GM18505 (cell line): ENCODE measurements around the gene KBTBD12.

ENCODE experiments used
- ATAC-seq: cut with Tn5 transposase; IDR thresholded peaks from one replicate; pipeline ENCODE4 v1.9.1; 2021; ENCODE audit not compliant: unreplicated experiment
- POLR2A ChIP-seq: IDR thresholded peaks from 4 replicates; pipeline ENCODE4 v1.6.1; 2011; ENCODE audit warnings: borderline replicate concordance; ENCODE audit not compliant: insufficient read depth, insufficient read length; ENCODE audit errors: extremely low read depth

Gene KBTBD12

DNA sequence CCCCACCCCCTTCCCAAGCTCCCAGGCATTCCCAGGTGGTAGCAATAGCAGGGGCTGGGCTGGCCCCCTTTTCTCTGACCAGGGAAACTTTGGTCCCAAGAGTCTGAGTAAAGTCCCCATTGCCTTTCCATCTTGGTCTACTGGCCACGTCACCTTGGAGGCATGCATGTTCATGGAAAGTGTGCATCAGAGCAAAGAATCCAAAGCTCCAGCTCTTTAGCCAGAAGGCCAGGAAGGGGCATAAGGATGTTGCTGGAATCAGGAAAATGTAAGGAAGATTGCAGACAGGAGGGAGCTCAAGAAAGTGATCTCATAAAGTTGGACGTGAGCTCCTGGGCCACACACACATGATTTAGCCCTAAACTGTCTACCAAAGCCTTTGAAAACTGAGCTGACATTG, 63.6 kb downstream of the KBTBD12 start:
- no peak for TF ChIP-seq POLR2A
- ATAC-seq = no peak

DNA sequence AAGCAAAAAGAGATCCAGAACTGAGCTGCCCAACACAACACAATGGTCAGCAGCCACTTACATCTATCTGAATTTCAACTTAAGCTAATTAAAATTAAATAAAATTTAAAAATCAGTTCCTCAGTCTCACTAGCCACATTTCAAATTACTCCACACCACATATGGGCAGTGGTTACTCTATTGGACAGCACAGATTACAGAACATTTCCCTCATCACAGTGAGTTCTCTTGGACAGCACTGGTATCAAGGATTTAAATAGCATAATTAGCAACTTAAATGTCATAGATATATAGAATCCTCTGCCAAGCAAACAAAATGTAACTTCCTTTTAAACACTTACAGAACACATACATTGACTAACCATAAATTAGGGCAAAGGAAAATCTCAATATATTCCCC, 64.4 kb downstream of the KBTBD12 start:
- ATAC-seq = no peak
- no peak for TF ChIP-seq POLR2A

DNA sequence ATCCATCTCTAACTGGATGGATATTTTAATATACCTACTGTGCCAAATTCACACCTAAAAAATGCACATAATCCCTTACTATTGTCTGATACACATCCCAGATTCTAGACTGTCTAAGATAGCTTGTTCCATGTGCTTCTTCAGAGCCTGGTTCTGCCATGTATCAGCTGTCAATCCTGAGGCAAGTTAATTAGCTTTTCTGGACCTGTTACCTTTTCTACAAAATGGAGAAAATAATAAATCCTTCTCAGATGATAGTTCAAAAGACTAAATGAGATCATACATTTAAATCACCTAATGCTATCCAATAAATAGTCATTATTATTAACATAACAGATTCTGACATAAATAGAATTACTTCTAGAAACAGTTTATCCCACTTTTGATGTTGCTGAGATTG, 66.1 kb downstream of the KBTBD12 start:
- TF ChIP-seq POLR2A = no peak
- no peak for ATAC-seq

DNA sequence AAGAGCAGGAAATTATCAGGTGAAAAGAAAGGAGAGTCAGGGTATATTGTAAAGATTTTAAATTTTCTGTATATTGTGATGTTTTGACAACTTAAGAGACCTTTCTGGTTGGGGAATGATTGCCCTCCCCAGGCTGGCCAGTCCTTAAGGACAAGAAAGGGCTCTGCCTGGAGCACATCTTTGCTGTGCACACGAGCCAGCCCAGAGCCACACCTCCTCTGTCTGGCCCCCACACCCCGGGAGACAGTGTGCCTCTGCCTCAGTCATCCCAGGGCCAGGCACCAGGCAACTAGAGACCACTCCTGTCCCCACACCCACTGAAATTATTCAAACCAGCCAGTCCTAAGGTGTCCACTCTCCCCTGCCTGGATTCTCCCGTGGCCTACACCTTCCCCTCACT, 67.1 kb downstream of the KBTBD12 start:
- no peak for ATAC-seq
- no peak for TF ChIP-seq POLR2A

DNA sequence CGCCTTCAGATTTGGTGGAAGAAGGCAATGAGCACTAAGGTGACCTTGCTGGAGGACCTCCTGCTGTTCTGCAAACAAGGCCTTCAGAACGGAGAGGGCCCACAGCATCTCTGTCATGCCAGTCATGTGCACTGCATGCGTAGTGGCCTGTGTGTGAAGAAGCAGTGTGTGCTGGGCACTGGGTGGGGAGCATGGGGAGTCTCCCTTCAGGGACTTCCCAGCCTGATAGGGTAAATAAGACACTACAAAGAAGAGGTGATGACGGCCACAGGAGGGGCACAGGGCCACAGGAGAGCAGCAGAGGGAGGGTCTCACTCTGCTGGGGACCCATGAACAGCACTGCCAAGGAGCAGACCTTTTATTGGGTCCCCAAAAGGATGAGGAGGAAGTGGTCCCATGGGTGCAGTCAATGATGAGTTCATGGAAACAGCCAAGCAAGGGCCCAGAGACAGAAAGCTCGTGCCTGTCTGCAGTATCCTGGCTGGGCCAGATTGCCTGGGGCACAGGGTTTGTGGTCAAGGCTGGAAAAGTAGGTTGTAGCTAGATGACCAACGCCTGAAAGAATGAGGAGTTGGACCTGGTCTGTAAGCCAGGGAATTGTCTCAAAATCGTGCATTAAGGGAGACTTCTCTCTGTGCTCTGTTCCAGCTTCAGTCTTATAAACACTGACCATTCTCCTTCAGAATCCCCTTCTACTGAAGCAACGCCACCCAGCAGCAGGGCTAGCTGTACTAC, 69.4 kb downstream of the KBTBD12 start:
- no peak for TF ChIP-seq POLR2A
- ATAC-seq = no peak

DNA sequence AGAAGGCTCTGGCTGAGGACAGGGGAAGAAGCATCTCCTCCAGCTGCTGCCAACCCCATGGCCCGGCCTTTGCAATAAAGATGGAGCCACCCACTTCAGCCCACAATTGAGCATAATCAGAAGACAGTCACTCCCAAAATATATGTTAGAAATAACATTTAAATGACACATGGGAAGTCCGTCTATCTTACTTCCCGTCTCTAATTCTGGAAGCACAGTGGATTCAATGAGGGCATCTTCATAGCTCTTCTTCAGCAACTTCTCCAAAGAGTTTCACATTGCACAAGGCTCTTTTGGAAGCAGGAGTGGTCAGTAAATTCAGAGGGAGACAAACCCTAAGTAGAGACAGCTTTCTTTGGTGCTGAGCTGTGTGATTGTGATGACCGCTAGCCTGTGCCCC, 70.2 kb downstream of the KBTBD12 start:
- ATAC-seq = no peak
- no peak for TF ChIP-seq POLR2A

DNA sequence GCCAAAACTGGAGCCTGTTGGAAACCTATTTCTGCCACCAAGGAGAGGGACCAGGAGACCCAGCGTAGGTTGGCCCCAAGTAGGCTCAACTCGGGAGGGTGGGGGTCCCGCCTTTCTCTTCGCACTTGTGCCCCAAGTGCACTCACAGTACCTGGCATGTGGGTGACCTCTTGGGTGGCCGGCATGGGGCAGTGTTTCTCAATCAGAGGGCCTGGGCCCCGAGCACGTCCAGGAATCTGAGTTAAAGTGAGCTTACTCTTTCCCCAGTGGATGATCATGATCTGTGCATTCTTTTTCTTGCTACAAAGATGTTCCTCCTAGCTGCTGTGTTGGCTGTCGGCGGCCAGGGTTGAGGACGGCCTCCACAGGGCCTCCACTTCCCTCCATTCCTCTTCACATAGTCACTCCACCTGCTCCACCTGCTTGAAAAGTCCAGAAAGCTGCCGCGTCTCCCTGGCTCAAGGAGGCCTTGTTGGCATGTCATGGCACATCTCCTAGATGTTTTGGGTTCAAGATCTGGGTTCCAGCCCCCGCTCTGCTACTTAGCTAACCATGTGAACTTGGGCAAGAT, 70.7 kb downstream of the KBTBD12 start:
- TF ChIP-seq POLR2A = no peak
- ATAC-seq = no peak

DNA sequence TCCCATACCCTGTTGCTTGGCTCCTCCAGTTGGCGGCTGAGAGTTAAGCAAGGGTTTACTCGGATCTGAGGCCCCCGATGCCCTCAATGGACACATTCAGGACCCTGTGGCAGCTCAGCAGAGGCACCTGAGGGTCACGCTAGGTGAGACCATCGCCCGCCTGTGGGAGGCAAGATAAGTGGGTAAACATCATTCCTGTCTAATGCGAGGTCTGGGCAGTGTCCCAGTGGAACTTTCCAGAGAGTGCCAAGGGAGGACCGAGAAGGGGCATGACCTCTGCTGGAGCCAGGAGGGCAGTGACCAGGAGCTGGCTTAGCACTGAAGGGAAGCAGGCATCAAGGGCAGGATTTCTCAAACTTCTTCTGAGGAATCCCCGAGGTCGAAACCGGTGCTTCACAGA, 71.8 kb downstream of the KBTBD12 start:
- TF ChIP-seq POLR2A = no peak
- no peak for ATAC-seq

DNA sequence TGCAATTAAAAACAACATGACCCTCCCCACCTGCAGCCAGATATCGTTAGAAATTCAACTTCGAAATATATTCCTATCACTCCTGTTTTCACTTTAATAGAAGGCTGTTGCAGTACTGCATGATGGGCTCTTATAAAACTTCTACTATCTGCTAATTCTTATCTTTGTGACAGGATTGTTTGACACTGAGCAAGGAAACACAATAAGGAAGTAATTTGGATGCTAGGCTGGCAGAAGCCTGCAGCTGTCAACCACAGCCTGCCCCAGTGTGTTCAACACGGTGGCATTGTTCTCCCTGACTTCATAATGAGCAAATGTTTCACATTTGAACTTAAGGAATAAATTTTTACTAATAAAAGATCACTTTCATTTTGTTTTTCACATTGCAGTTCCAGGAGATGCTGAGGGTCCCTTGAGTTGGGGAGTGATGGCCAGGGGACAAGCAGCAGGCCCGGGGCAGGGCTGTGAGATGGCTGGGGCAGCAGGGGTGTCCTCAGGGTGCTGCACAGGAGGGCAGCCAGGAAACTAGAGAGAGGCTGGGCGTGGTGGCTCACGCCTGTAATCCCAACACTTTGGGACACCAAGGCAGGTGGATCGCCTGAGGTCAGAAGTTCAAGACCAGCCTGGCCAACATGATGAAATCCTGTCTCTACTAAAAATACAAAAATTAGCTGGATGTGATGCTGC, 72.4 kb downstream of the KBTBD12 start:
- no peak for TF ChIP-seq POLR2A
- no peak for ATAC-seq

DNA sequence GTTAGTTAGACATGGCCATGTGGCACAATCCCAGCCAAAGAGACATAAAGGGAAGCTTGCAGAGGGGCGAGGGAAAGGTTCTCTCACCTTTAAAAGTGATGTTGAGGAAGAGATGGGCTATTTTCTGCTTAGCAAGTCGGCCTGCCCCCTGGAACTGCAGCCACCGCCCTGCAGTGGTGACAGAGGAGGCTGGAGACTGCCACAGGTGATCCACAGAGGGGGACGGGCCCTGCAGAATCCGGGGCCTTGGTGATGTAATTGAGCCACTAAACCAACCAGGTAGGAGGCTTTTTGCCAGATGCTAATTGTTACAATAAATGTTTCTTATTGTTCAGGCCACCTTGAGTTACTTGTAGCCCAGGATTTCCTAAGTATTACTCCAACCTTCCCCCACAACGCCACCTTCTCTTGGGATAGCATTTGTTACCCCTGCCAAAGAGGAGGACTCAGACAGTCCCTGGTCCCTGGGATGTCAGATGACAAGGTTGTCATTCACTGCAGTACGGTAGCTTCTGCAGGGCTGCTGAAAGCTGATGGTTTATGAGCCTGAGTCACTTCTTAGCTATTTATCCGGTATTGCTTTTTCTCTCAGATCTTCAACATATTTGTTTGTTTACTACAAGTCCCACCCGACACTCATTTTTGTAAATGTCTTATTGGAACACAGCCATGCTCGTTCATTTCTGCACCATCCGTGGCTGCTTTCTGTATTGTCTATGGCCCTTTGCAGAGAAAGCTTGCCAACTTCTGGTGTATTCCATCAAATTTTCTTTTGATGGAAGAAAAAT, 73.9 kb downstream of the KBTBD12 start:
- no peak for TF ChIP-seq POLR2A
- no peak for ATAC-seq

DNA sequence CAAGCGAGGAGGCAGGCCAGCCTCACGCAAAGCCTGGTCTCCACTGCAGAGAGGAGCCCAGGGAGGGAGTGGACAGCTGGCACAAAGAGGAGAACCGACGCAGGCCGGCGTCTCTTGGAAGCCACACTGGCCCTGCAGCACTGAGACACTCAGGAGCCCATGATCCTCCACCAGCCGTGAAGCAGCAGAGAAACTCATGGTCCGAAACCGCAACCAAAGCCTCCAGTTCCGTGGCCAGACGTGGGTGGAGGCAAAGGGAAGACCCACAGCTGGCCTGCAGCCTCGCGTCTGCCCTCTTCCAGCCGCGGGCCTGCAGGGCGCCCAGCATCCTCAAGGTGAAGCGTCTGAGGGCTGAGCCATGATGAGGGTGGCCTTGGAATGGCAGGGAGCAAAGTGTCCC, 75.0 kb downstream of the KBTBD12 start:
- ATAC-seq = no peak
- TF ChIP-seq POLR2A = no peak

DNA sequence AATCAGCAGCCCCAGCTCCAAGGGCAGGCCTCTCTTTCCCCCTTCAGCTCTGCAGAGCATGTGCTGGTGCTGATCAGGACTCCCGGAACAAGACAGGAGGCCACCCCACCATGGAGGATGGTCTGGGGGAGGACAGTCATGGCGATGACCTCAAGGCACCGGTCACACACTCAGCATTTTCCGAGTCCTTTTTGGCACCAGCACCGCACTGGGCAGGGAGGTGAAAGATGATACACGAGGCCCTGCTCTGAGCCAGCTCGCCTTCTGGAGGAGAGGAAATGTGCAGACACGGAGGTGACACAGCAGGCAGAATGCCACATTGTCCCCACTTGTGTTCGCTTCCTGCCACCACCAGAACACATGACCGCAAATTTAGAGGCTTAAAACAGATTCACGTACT, 75.4 kb downstream of the KBTBD12 start:
- no peak for TF ChIP-seq POLR2A
- ATAC-seq = no peak

DNA sequence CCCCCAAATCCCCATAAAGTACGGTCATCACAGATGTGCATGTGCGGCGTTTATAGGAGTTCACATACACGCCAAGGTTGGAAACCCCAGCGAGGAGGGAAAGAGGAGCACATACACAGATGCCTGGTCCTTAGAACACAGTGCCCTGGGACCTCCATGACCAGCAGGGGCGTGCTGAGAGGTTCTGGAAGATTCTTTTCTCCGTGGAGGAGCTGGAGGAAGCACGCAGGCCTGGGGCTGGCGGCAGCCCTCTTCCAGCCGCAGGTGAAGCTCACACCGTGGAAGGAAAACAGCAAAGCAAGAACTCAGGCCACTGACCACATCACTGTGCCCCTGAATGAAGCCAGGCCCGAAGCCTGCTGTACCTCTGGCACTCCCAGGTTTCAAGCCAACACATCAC, 76.2 kb downstream of the KBTBD12 start:
- ATAC-seq = no peak
- TF ChIP-seq POLR2A = no peak
